SH-SY5Y (cell line): ENCODE data around the gene MZT2B.

ENCODE experiments used
- GATA2 ChIP-seq: IDR thresholded peaks from 2 replicates; pipeline ENCODE4 v1.6.1; 2011; ENCODE audit warnings: mild to moderate bottlenecking, low read depth, low read length
- GATA3 ChIP-seq: IDR thresholded peaks from 2 replicates; pipeline ENCODE4 v1.6.1; 2011; ENCODE audit warnings: low read depth, mild to moderate bottlenecking, low read length, moderate library complexity

- TF ChIP-seq GATA2, result no peak
- no peak for TF ChIP-seq GATA3
Observed at GRCh38 chr2:130231656-130232055, 49.6 kb downstream of the MZT2B start.
